AG08395 (cell line): Measurements from ENCODE around the gene PPP1R36.
A peak's percentile ranks its signal among the peaks of the same experiment; 100 is the strongest.
"Not testable (repeated sequence)": the region's sequence is repeated elsewhere in the genome, so short reads cannot be mapped to it uniquely, and the experiment has no call there.

ENCODE experiments used
- DNase-seq: peaks from one replicate; pipeline ENCODE4 v3.0.0; 2012; ENCODE audit warnings: mixed read lengths, low spot score

The PPP1R36 gene

DNA sequence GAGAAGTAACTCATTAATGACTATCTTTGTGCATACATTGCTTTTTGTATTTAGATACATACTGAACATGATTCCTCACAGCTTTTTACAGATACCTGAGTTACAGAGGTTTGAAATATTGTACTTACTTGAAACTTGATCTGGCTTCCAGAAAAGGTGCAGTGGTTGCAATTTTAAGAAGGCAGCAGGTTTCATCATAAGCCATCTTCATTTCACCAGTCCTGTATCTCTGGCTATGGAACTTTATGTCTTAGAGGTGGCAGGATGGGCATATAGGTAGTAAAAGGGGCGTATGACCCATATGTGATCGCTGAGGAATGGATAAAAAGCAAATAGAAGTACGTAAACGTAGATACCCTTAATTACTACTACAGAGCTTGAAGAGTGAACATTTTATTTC lies 31.5 kb upstream of the PPP1R36 start:
- DNase-seq, result no peak

DNA sequence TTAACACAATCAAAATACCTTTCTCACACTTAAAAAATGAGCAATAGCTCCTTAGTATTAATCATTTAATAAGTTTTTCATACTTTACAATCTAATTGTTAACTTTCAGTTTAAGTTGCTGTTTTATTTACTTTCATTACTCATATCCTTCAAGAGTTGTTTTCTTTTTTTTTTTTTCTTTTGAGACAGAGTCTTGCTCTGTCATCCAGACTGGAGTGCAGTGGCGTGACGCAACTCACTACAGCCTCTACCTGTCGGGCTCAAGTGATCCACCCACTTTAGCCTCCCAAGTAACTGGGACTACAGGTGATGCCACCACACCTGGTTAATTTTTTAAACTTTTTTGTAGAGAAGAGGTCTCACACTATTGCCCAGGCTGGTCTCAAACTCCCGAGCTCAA lies 29.1 kb upstream of the PPP1R36 start:
- DNase-seq, result no peak

DNA sequence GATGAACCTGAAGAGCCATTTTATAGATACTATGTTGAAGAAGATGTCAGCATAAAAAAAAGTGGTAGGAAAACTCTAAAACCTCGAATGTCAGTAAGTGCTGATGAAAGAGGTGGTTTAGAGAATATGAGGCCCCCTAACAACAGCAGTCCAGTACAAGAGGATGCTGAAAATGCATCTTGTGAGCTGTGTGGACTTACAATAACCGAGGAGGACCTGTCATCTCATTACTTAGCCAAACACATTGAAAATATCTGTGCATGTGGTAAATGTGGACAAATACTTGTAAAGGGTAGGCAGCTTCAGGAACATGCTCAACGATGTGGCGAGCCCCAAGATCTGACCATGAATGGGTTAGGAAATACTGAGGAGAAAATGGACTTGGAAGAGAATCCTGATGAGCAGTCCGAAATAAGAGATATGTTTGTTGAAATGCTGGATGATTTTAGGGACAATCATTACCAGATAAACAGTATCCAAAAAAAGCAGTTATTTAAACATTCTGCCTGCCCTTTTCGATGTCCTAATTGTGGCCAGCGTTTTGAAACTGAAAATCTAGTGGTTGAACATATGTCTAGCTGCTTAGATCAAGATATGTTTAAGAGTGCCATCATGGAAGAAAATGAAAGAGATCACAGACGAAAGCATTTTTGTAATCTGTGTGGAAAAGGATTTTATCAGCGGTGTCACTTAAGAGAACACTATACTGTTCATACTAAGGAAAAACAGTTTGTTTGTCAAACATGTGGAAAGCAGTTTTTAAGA lies 27.0 kb upstream of the PPP1R36 start:
- no peak for DNase-seq

DNA sequence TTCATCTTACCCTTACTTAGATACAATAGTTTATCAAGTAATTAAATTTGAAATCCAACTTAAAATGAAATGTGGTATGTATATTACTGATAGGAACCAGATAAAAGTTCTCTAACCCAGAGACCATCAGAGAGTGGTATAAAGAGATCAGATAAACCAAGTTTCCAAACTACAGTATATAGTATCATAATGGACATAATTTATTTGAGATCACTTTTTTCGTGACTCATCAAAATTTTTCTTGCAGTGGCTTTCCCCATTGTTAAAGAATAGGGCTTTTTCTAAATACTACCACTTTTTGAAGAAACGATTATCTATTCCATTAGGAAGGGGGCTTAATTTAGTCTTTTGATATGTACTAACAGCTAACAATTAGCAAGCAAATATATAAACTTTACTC lies 24.4 kb upstream of the PPP1R36 start:
- DNase-seq, result no peak

DNA sequence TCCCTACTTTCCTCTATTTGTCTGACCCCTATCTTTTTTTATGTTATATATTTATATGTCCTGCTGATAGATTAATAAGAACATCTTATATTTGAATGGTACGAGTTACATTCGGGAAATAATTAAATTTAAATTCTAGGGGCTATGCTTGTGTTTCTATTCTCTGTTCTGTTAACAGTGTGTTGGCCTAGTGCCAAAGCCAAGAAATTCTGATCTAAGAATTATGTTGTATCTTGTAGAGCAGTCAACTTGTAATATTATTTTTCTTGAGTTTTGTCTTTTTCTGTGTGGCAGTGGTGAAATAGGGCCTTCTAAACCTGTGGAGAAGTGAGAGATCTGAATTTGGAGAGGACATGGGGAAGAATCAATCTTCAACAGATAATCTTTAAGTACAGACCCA lies 18.2 kb upstream of the PPP1R36 start:
- no peak for DNase-seq

DNA sequence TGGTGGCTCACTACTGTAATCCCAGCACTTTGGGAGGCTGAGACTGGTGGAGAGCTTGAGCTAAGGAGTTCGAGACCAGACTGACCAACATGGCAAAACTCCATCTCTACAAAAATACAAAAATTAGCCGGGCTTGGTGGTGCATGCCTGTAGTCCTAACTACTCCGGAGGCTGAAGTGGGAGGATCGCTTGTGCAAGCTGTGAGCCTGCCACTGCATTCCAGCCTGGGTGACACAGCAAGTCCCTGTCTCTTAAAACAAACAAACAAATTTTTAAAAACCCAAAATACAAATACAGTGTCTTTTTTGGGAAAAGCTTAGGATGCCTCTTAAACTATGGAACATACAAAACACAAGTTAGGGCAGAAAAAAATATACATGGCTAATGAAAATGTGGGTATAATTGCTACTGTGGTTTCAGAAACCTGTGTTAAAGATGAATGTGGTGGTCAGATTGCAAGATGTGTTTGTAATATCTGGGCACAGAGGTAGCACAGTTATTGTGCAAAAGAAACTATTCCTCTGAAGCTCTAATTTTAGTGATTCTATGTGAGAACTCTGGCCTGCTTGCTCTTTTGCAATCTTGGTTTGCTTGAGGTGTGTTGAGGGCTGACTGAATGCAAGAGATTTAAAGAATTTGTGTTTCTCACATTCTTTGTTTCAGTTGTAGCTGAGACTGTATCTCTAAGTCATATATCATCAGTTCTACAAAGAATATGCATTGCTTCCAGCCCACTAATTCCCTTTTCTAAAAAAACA lies 13.1 kb upstream of the PPP1R36 start:
- DNase-seq, result no peak

DNA sequence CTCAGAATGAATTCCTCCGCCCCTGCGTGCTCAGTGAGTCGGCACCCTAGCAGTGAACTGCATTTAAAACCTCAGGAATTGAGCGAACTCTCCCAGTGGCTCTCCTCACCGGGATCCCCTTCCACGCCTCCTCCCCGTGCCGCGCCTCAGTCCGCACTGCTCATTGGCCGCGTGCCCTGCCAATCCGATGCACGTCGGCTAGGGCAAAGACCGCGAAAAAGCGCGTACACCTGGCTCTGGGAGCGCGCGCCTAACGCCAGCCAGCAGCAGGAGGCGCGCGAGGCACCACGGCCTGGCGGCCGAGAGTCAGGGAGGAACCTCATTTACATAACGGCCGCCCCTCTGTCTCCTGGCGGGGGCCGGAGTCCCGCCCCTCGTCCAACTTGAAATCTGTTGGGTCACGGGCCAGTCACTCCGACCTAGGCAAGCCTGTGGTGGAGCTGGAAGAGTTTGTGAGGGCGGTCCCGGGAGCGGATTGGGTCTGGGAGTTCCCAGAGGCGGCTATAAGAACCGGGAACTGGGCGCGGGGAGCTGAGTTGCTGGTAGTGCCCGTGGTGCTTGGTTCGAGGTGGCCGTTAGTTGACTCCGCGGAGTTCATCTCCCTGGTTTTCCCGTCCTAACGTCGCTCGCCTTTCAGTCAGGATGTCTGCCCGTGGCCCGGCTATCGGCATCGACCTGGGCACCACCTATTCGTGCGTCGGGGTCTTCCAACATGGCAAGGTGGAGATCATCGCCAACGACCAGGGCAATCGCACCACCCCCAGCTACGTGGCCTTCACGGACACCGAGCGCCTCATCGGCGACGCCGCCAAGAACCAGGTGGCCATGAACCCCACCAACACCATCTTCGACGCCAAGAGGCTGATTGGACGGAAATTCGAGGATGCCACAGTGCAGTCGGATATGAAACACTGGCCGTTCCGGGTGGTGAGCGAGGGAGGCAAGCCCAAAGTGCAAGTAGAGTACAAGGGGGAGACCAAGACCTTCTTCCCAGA lies 9.3 kb upstream of the PPP1R36 start, which contains the start of gene HSPA2:
Gene HSPA2, plus strand, starts transcription at position 534 of the 995 bp plus-strand sequence. Its CDS starts 109 bp downstream, at position 643.
- peak; percentile 98 for DNase-seq

DNA sequence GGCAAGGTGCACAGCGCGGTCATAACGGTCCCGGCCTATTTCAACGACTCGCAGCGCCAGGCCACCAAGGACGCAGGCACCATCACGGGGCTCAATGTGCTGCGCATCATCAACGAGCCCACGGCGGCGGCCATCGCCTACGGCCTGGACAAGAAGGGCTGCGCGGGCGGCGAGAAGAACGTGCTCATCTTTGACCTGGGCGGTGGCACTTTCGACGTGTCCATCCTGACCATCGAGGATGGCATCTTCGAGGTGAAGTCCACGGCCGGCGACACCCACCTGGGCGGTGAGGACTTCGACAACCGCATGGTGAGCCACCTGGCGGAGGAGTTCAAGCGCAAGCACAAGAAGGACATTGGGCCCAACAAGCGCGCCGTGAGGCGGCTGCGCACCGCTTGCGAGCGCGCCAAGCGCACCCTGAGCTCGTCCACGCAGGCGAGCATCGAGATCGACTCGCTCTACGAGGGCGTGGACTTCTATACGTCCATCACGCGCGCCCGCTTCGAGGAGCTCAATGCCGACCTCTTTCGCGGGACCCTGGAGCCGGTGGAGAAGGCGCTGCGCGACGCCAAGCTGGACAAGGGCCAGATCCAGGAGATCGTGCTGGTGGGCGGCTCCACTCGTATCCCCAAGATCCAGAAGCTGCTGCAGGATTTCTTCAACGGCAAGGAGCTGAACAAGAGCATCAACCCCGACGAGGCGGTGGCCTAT lies 8.3 kb upstream of the PPP1R36 start:
- DNase-seq, result no peak

DNA sequence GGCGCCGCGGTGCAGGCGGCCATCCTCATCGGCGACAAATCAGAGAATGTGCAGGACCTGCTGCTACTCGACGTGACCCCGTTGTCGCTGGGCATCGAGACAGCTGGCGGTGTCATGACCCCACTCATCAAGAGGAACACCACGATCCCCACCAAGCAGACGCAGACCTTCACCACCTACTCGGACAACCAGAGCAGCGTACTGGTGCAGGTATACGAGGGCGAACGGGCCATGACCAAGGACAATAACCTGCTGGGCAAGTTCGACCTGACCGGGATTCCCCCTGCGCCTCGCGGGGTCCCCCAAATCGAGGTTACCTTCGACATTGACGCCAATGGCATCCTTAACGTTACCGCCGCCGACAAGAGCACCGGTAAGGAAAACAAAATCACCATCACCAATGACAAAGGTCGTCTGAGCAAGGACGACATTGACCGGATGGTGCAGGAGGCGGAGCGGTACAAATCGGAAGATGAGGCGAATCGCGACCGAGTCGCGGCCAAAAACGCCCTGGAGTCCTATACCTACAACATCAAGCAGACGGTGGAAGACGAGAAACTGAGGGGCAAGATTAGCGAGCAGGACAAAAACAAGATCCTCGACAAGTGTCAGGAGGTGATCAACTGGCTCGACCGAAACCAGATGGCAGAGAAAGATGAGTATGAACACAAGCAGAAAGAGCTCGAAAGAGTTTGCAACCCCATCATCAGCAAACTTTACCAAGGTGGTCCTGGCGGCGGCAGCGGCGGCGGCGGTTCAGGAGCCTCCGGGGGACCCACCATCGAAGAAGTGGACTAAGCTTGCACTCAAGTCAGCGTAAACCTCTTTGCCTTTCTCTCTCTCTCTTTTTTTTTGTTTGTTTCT lies 7.6 kb upstream of the PPP1R36 start:
- DNase-seq, result no peak

DNA sequence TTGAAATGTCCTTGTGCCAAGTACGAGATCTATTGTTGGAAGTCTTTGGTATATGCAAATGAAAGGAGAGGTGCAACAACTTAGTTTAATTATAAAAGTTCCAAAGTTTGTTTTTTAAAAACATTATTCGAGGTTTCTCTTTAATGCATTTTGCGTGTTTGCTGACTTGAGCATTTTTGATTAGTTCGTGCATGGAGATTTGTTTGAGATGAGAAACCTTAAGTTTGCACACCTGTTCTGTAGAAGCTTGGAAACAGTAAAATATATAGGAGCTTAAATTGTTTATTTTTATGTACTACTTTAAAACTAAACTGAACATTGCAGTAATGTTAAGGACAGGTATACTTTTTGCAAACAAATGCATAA lies 6.9 kb upstream of the PPP1R36 start:
- no peak for DNase-seq

DNA sequence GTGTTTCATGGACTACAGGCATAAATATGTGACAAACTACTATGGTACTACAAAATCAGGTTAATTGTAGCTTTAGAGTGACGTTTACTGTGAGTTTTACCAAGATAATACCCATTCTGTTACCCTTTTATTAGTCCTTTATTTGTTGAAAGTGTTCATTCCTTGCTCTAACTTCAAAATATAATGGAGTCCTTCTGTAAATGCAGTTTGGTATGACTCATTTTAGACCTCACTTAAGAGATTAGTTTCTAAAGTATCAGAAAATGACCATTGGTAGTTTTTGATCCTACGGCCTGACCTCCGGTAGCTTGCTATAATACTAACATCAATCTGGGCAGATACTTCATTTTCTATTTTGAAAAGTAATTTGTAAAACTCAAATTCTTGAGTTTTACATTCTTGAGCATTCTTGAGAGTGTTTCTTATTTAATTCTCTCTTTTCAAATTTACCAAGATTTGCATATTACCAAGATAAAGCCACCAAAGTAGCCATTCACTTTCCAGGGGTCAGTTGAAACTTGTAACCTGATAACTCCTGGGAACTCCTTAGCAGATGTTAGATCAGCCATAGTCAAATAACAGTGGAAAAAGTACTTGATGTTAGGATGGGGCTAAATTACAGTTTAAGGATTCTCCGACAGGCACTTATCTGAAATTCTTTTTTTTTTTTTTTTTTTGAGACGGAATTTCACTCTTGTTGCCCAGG lies 5.0 kb upstream of the PPP1R36 start:
- DNase-seq, result no peak

DNA sequence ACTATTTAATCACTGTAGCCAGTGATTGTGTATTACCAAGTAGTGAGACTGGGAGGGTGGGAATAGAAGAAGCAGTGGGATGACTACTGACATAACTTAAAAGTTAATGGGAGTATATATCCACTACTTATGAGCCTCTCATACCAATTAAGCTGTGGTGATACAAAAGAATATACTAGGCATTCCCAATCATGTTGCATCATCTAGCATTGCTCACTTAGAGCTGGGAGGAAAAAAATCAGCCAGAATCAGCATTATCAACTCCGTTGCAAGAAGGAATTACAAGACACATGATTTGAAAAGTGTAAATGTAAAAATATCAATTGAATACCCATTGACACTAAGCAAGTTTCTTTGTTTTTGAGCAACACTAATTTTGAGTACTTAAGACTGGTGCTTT lies 745 bp upstream of the PPP1R36 start:
- DNase-seq, result peak; percentile 31

DNA sequence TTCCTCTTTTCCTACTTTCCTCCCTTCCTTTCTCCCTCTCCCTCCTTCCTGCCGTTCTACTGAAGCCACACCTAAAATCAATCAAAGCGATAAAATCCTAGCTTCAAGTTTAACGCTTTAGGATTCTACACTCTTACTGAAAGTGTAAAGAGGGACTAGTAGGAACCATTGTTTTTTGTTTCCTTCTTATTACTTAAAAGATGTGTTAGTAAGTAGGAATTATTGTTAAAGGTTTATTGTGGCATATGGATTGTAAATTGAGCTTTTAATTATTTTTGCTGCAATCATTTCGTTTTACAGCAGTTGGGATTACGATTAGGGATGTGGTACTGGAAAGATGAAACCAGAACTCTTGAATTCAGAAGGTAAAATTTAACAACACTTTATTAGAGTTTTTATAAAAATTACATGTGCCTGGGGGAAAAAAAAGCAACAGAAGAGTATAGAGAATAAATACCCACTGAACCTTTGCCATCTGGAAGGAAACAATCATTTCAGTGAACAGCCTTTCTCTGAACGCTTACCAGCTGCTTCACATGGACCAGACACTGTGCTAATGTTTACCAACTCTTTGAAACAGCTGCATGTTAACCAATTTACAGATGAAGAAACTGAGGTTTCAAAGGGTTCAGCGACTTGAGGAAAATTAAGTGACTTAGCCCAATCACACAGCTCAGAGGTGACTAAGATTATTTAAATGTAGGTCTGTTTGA lies 1.0 kb downstream of the PPP1R36 start:
- no peak for DNase-seq

DNA sequence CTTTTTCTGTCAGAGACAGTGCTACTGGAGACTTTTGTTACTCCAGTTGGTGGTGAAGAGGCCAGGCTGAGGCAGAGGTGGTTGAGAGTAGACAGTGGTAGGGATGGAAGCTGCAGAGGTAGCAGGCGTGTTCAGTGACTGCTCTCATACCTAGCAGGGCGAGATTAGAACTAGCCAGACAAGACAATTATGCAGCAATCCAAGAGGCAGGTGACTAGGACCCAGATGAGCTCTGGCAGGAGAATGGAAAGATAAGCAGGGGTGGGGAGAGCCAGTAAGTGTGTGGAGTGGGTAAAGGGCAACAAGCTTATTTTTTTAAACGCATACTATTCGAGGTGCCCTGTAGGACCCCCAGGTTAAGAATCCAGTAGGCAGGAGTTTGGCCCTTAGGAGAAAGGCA lies 4.8 kb downstream of the PPP1R36 start:
- no peak for DNase-seq

DNA sequence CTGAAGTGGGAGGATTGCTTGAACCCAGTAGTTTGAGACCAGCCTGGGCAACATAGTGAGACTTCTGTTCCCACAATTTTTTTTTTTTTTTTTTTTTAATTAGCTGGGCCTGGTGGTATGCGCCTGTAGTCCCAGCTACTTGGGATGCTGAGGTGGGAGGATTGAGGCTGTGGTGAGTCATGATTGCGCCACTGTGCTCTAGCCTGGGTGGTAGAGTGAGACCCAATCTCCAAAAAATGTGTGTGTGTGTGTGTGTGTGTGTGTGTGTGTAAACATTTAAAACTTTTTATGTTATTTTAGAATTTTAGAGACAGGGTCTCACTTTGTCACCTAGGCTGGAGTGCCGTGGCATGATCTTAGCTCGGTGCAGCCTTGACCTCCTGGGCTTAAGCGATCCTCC lies 6.8 kb downstream of the PPP1R36 start:
- DNase-seq, result no peak

DNA sequence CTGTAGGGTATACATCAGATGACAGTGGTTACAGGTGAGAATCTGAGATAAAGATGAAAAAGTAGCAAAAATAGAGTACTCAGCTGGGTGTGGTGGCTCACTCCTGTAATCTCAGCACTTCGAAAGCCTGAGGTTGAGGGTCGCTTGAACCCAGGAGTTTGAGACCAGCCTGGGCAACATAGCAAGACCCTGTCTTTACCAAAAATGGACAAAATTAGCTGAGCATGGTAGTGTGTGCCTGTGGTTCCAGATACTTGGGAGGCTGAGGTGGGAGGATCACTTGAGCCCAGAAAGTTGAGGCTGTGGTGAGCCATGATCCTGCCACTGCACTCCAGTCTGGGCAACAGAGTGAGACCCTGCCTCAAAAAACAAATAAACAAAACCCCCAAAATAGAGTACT lies 8.5 kb downstream of the PPP1R36 start:
- DNase-seq, result not testable (repeated sequence)

DNA sequence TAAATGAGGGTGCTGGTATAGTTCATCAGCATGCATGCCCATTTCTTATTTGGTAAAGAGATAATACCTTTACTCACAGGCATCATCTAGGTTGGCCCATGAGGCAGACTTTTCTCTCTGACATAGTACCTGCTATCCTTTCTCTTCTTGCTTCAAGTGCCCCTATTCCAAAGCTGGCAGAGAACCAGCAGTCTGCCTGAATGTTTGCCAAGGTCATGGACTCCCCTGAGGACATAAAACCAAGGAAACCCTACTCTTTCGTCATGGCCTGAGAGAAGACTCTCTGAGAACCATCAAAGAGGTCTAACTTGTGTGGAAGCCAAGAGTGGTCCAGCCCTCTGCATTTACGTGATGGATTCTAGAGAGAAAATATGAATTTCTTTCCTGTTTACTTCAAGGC lies 11.9 kb downstream of the PPP1R36 start:
- no peak for DNase-seq

DNA sequence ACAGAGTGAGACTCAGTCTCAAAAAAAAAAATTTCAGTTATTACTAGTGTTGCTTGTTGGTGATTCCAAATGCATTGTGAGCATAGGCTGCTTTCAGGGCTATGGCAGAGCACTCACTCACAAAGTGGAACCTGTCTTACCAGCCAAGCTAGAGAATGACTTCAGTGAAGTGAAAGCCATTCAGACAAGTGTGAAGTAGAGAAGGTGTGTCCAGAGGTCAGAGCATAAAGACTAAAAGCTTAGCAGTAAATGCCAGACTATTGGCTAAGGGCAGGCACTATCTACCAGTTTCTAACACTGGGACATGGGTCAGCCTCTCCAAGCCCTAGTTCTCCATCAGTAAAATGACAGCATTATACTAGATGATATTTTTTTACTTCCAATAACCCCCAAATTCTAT lies 12.7 kb downstream of the PPP1R36 start:
- DNase-seq, result no peak

DNA sequence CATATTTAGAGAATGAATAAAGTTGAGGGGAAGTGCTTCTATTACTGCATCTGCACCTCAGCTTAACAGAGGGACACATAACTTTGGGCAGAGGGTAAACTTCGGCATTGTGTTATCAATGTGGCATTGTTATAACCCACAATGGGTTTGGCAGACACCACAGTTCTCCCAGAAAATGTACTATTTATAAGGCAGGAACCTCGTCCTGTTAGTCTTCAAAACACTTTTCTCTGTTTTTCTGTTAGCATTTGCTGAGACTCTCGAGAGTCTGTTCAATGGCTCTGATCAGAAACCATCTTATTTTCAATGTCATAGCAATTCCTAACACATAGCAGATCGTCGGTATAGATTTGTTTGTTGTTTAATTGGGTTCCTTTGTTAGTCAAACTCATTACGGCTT lies 13.9 kb downstream of the PPP1R36 start:
- DNase-seq, result no peak
